Colonic mucosa (tissue), 4 donors: ENCODE data around the gene LRP1B. TPM values are rescaled to one million over a fixed set of nuclear protein-coding genes. Genes with fewer than 3 reads are reported as not detected.

Experiments
- DNase-seq: peaks from one replicate; pipeline ENCODE4 v3.0.0-alpha.2; 2020
- H3K27ac ChIP-seq: fragments of 200-600 bp; one replicate; pipeline ENCODE4 v1.8.0; 2021
- H3K27me3 ChIP-seq: fragments of 200-600 bp; one replicate; pipeline ENCODE4 v1.8.0; 2021
- H3K36me3 ChIP-seq: fragments of 200-600 bp; one replicate; pipeline ENCODE4 v1.8.0; 2021
- H3K4me1 ChIP-seq: fragments of 200-600 bp; one replicate; pipeline ENCODE4 v1.8.0; 2021; ENCODE audit warnings: mild to moderate bottlenecking
- H3K4me3 ChIP-seq: fragments of 200-600 bp; one replicate; pipeline ENCODE4 v1.8.0; 2021
- H3K9ac ChIP-seq, 2 donors: one replicate each; pipeline ENCODE4 v1.7.0; 2013; ENCODE audit warnings: control low read depth in 2 of 2, low read depth in 2 of 2, low read length in 2 of 2
- H3K9me3 ChIP-seq: fragments of 200-600 bp; one replicate; pipeline ENCODE4 v1.8.0; 2021
- CTCF ChIP-seq: fragments of 200-600 bp; IDR thresholded peaks from one replicate; pipeline ENCODE4 v1.8.0; 2022; ENCODE audit warnings: antibody characterized with exemption, mild to moderate bottlenecking
- intact Hi-C: fragments of 100-400 bp; cut with DNase I; formaldehyde crosslinking; loops from one replicate; pipeline ENCODE4 v1.14.1; 2022
- total RNA-seq, 2 donors: library from RNA; stranded (reverse); fragmentation: NEBNext Ultra II Directional in 1 of 2; extraction: Animal tissue kit (Norgen Biotek cat#: 25700) in 1 of 2; gene quantifications; one replicate each; pipeline ENCODE4 v1.2.1, GENCODE V29; 2021
- donor health status: healthy.
- donor health status: DM: no; HTN: no; CAD: no.
- donor health status: DM: no; HTN: no; CAD: no.

The LRP1B gene
- total RNA-seq, 2 donors from 2014 or later: 0.10 to 0.19 TPM

GRCh38 chr2:140701726-140702125, 1429.1 kb downstream of the LRP1B start:
- intact Hi-C loops: no loop called here
- Histone ChIP-seq H3K27me3 (no peaks in the 10 kb centered on the region), H3K9ac (no peak overlapping the region), H3K9me3 (no peaks in the 10 kb centered on the region), H3K4me1 (no peaks in the 10 kb centered on the region), H3K4me3 (no peak overlapping the region), H3K36me3 (no peaks in the 10 kb centered on the region), H3K27ac (no peak overlapping the region)
- DNase-seq: no peak
- TF ChIP-seq CTCF: no peak

- TF ChIP-seq CTCF: no peak
- intact Hi-C loops: no loop called here
- Histone ChIP-seq H3K4me3 (no peak overlapping the region), H3K27ac (no peak overlapping the region), H3K4me1 (no peaks in the 10 kb centered on the region), H3K9me3 (no peaks in the 10 kb centered on the region), H3K27me3 (no peaks in the 10 kb centered on the region), H3K9ac (no peak overlapping the region), H3K36me3 (no peaks in the 10 kb centered on the region)
- no peak for DNase-seq
Measured at GRCh38 chr2:140698636-140699035, 1432.2 kb downstream of the LRP1B start.

GRCh38 chr2:140696449-140696848, 1434.4 kb downstream of the LRP1B start:
- H3K9ac ChIP-seq: no peak overlapping the region
- DNase-seq: no peak
- H3K27me3 ChIP-seq: no peaks in the 10 kb centered on the region
- no peak overlapping the region for H3K27ac ChIP-seq
- TF ChIP-seq CTCF: no peak
- H3K9me3 ChIP-seq: no peaks in the 10 kb centered on the region
- no peaks in the 10 kb centered on the region for H3K4me1 ChIP-seq
- no peak overlapping the region for H3K4me3 ChIP-seq
- H3K36me3 ChIP-seq: no peaks in the 10 kb centered on the region
- intact Hi-C loops: no loop called here

- Histone ChIP-seq H3K9ac (no peak overlapping the region), H3K27ac (no peak overlapping the region), H3K36me3 (no peaks in the 10 kb centered on the region), H3K27me3 (no peaks in the 10 kb centered on the region), H3K4me1 (no peaks in the 10 kb centered on the region), H3K9me3 (no peaks in the 10 kb centered on the region), H3K4me3 (no peak overlapping the region)
- no peak for DNase-seq
- TF ChIP-seq CTCF: no peak
- intact Hi-C loops: no loop called here
Measured at GRCh38 chr2:140695155-140695554, 1435.7 kb downstream of the LRP1B start.

GRCh38 chr2:140687825-140688224, 1443.0 kb downstream of the LRP1B start:
- Histone ChIP-seq H3K36me3 (no peaks in the 10 kb centered on the region), H3K4me3 (no peak overlapping the region), H3K27me3 (no peaks in the 10 kb centered on the region), H3K4me1 (no peaks in the 10 kb centered on the region), H3K9ac (no peak overlapping the region), H3K9me3 (no peaks in the 10 kb centered on the region), H3K27ac (no peak overlapping the region)
- DNase-seq: no peak
- no peak for TF ChIP-seq CTCF
- intact Hi-C loops: no loop called here

- H3K27me3 ChIP-seq: no peaks in the 10 kb centered on the region
- intact Hi-C loops: no loop called here
- no peak for TF ChIP-seq CTCF
- H3K9ac ChIP-seq: no peak overlapping the region
- no peak overlapping the region for H3K4me3 ChIP-seq
- H3K4me1 ChIP-seq: no peaks in the 10 kb centered on the region
- H3K36me3 ChIP-seq: no peaks in the 10 kb centered on the region
- no peak overlapping the region for H3K27ac ChIP-seq
- no peak for DNase-seq
- no peaks in the 10 kb centered on the region for H3K9me3 ChIP-seq
Measured at GRCh38 chr2:140683658-140684057, 1447.2 kb downstream of the LRP1B start.
